IgD-negative memory B cell (primary cell): Measurements from ENCODE around the gene PTPRN. TPM values are rescaled to one million over a fixed set of nuclear protein-coding genes. Genes with fewer than 3 reads are reported as not detected.

Source experiments
- H3K27ac Mint-ChIP-seq, 3 donors: one replicate each; pipeline ENCODE4 v1.8.0; 2020 to 2022; ENCODE audit warnings: mild to moderate bottlenecking in 3 of 3, mixed read lengths in 3 of 3, moderate library complexity in 1 of 3
- H3K27me3 Mint-ChIP-seq: one replicate; pipeline ENCODE4 v1.8.0; 2021; ENCODE audit warnings: mixed read lengths
- H3K36me3 Mint-ChIP-seq: one replicate; pipeline ENCODE4 v1.8.0; 2020; ENCODE audit warnings: mild to moderate bottlenecking, mixed read lengths
- H3K4me1 Mint-ChIP-seq, 3 donors: one replicate each; pipeline ENCODE4 v1.8.0; 2020 to 2022; ENCODE audit warnings: mixed read lengths in 3 of 3, mild to moderate bottlenecking in 1 of 3
- H3K4me3 Mint-ChIP-seq, 4 donors: one replicate each; pipeline ENCODE4 v1.8.0; 2020 to 2022; ENCODE audit warnings: mild to moderate bottlenecking in 4 of 4, mixed read lengths in 4 of 4, moderate library complexity in 3 of 4
- H3K9me3 Mint-ChIP-seq, 3 donors: one replicate each; pipeline ENCODE4 v1.8.0; 2020 to 2021; ENCODE audit warnings: mixed read lengths in 3 of 3, mild to moderate bottlenecking in 1 of 3
- polyA plus RNA-seq: library from polyadenylated mRNA; unstranded; fragments of 300-500 nt; fragmentation: Illumina TruSeq; gene quantifications from one replicate; pipeline ENCODE4 v1.2.3, GENCODE V29; 2021

Gene PTPRN
- polyA plus RNA-seq, 1 donor from 2014 or later: not detected

- Mint-ChIP-seq H3K4me1 (peaks cover 41 to 60% (median 49%) of the 10 kb centered on the region in 3 donors), H3K9me3 (no peaks in the 10 kb centered on the region), H3K27me3 (no peaks in the 10 kb centered on the region), H3K27ac (peak overlapping the region; percentile 59 to 88 (median 88)), H3K36me3 (peaks cover 7% of the 10 kb centered on the region), H3K4me3 (peak overlapping the region; percentile 84 to 97 (median 95))
Observed at GRCh38 chr2:219252084-219252483, 57.1 kb downstream of the PTPRN start.

- Mint-ChIP-seq H3K9me3 (no peaks in the 10 kb centered on the region), H3K4me3 (peak overlapping the region; percentile 84 to 97 (median 95)), H3K4me1 (peaks cover 42 to 65% (median 49%) of the 10 kb centered on the region in 3 donors), H3K27ac (peak overlapping the region; percentile 59 to 88 (median 85)), H3K27me3 (no peaks in the 10 kb centered on the region), H3K36me3 (peaks cover 7% of the 10 kb centered on the region)
Observed at GRCh38 chr2:219251656-219252055, 57.5 kb downstream of the PTPRN start.

DNA sequence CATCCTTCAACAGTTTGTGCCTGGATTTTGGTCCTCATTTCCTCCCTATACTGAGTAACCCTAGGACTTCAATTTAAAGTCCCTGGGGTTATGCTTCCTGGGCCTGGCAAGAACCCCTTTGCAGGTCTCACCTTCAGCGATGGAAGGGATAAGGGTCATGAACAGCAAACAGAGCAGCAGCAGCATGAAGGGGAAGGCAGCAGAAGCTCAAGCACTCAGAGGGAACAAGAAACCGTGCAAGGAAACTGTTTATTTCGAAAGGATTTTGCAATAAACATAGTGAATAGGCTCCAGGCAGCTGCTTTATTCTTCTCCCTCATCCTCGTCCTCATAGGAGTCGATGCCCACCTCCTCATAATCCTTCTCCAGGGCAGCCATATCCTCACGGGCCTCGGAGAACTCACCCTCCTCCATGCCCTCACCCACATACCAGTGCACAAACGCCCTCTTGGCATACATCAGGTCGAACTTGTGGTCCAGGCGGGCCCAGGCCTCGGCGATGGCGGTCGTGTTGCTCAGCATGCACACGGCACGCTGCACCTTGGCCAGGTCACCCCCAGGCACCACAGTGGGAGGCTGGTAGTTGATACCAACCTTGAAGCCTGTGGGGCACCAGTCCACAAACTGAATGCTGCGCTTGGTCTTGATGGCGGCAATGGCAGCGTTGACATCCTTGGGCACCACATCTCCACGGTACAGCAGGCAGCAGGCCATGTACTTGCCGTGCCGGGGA, 59.0 kb downstream of the PTPRN start:
- no peaks in the 10 kb centered on the region for H3K9me3 Mint-ChIP-seq
- H3K27ac Mint-ChIP-seq: peak overlapping the region; percentile 85 to 96 (median 92)
- H3K36me3 Mint-ChIP-seq: peaks cover 7% of the 10 kb centered on the region
- H3K4me1 Mint-ChIP-seq: peaks cover 49 to 68% (median 54%) of the 10 kb centered on the region in 3 donors
- H3K4me3 Mint-ChIP-seq: peak overlapping the region; percentile 83 to 95 (median 89)
- H3K27me3 Mint-ChIP-seq: no peaks in the 10 kb centered on the region

DNA sequence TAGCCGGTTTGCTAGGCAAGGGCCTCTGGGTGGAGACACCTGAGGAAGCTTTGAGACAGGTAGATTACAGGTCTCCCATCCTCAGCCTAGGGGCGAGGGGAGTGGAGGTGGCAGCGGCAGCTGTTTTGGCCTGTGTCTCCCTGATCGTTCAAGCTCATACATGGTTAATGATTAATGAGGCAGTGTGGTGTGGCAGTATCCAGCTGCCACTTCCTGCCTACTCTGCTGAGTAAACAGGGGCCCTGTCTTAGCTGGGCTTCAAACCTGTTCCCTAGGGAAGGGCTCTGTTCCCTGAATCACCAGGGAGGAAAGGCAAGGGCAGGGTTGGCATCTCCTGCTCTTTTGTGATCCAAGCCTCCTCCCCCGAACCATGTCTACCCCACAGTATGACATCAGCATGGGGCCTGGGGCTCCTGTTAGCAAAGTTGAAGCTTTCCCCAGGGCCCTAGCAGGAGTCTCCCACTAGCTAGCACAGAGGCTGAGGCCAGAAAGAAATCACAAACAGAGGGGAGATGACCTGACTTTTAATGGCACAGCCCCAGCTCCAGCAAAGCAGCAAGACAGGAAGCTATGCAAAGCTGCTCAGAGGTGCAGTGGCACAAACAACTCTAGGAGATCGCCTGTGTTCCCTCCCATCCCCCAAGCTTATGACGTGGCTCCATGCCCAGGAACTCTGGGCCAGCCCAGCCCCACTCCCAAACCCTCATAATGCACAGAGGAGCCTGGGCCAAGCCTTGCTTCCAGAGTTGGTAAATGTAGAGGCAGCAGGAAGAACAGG, 59.8 kb downstream of the PTPRN start:
- Mint-ChIP-seq H3K27ac (peak overlapping the region; percentile 85 to 96 (median 91)), H3K4me3 (peak overlapping the region; percentile 83 to 95 (median 89)), H3K9me3 (no peaks in the 10 kb centered on the region), H3K4me1 (peaks cover 50 to 68% (median 57%) of the 10 kb centered on the region in 3 donors), H3K36me3 (peaks cover 7% of the 10 kb centered on the region), H3K27me3 (no peaks in the 10 kb centered on the region)

DNA sequence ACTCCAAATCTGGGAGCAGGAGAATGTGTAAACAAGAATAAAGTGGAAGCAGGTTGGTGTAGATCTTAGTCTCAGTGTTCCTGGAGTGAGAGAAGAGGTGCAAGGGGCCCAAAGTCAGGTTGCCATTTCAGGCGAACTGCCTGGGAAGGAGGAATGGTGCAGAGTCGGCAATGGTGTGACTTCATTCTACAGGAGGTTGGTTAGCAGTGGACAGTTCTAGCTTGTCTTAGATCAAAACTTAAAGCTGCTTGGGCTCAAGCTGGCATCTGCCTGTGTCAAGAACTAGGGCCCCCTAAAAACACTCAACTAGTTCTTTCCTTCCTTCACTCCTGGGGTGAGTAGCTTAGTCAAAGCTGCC, 60.4 kb downstream of the PTPRN start:
- peaks cover 50 to 68% (median 58%) of the 10 kb centered on the region in 3 donors for H3K4me1 Mint-ChIP-seq

GRCh38 chr2:219247678-219248642, 61.2 kb downstream of the PTPRN start:
- H3K9me3 Mint-ChIP-seq: no peaks in the 10 kb centered on the region
- H3K27ac Mint-ChIP-seq: peak overlapping the region; percentile 85 to 96 (median 93)
- peaks cover 50 to 68% (median 58%) of the 10 kb centered on the region in 3 donors for H3K4me1 Mint-ChIP-seq
- H3K27me3 Mint-ChIP-seq: peaks cover 1% of the 10 kb centered on the region
- peaks cover 7% of the 10 kb centered on the region for H3K36me3 Mint-ChIP-seq
- peak overlapping the region; percentile 83 to 95 (median 89) for H3K4me3 Mint-ChIP-seq

More for the DNA sequence above, 60.4 kb downstream of the PTPRN start:
- Mint-ChIP-seq H3K4me3 (peak overlapping the region; percentile 83 to 95 (median 89)), H3K27me3 (no peaks in the 10 kb centered on the region), H3K27ac (peak overlapping the region; percentile 85 to 96 (median 91)), H3K36me3 (peaks cover 7% of the 10 kb centered on the region), H3K9me3 (no peaks in the 10 kb centered on the region)

GRCh38 chr2:219246559-219246958, 62.6 kb downstream of the PTPRN start:
- H3K4me3 Mint-ChIP-seq: peak overlapping the region; percentile 41 to 95 (median 86)
- peaks cover 41 to 59% (median 53%) of the 10 kb centered on the region in 3 donors for H3K4me1 Mint-ChIP-seq
- H3K27ac Mint-ChIP-seq: peak overlapping the region in 2 of 3 donors; percentile 85 to 97
- no peaks in the 10 kb centered on the region for H3K9me3 Mint-ChIP-seq
- peaks cover 1% of the 10 kb centered on the region for H3K27me3 Mint-ChIP-seq
- peaks cover 4% of the 10 kb centered on the region for H3K36me3 Mint-ChIP-seq

- peaks cover 34 to 52% (median 46%) of the 10 kb centered on the region in 3 donors for H3K4me1 Mint-ChIP-seq
- peaks cover 1% of the 10 kb centered on the region for H3K27me3 Mint-ChIP-seq
- no peaks in the 10 kb centered on the region for H3K9me3 Mint-ChIP-seq
- H3K27ac Mint-ChIP-seq: peak overlapping the region; percentile 85 to 98 (median 97)
- H3K4me3 Mint-ChIP-seq: peak overlapping the region; percentile 84 to 96 (median 92)
- H3K36me3 Mint-ChIP-seq: peaks cover 3% of the 10 kb centered on the region
Observed at GRCh38 chr2:219245899-219246230, 63.3 kb downstream of the PTPRN start.

DNA sequence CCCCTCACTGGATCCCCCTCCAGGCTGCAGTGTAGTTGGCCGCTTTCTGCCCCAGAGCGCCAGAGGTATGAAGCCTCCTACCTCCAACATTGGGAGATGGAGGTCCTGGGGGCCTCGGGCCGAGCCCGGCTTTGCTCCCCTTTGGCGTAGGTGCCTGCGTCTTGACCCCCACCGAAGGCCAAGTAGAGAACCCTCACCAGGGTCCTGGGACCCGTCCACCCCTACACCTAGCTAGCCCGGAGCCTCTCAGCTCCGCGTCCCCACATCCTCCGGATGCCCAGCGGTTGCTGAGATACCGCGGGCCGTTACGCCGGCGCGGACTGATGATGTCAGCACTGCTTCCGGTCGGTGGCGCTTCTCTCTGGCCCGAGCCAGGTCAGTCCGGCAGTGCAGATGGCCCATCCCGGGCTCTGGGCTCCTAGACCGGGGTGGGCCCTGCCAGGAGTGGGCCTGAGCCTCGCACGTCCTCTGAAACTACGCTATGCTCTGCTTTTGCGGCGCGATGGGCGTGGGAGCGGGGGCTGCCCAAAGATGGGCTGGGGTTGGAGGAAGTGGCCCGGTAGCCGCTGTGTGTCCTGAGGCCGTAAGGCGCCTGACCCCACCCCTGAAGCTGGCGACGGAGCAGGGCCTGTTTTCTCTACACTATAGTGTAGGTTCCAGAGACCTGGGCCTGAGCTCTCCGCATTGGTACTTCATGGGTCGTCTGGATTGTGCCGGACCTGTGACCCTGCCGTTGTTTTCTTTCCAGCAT, 63.9 kb downstream of the PTPRN start, which contains the start of the genes GLB1L and STK16:
GLB1L (minus strand) TSS at position 297 of the 751 bp plus-strand sequence. CDS start 1,871 bp downstream, outside the sequence.
STK16 (plus strand) TSS at position 332 of the 751 bp plus-strand sequence. CDS start 521 bp downstream, outside the sequence.
- Mint-ChIP-seq H3K36me3 (peaks cover 1% of the 10 kb centered on the region), H3K9me3 (no peaks in the 10 kb centered on the region), H3K27ac (peak within 1 kb of the TSS; percentile 85 to 98 (median 97)), H3K4me3 (peak within 1 kb of the TSS; percentile 84 to 96 (median 92)), H3K27me3 (peaks cover 1% of the 10 kb centered on the region), H3K4me1 (peaks cover 33 to 47% (median 43%) of the 10 kb centered on the region in 3 donors)

DNA sequence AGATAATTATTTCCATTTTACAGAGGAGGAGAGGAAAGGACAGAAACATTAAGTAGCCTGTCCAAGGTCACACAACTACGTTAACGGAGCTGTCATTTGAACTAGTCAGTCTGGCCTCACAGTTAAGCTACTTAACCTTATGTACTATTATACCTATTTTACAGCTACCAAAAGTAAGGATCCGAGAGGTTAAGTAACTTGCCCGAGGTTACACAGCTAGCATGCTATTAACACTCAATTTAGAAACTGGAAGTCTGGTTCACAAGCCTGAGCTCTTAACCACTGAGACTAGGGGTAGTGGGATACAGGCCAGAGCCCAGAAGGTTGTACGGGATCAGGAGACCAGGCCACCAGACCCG, 64.4 kb downstream of the PTPRN start:
- Mint-ChIP-seq H3K9me3 (no peaks in the 10 kb centered on the region), H3K27me3 (peaks cover 1% of the 10 kb centered on the region), H3K4me3 (peak overlapping the region; percentile 84 to 96 (median 92)), H3K4me1 (peaks cover 27 to 42% (median 41%) of the 10 kb centered on the region in 3 donors), H3K36me3 (peaks cover 1% of the 10 kb centered on the region), H3K27ac (peak overlapping the region; percentile 85 to 98 (median 97))

DNA sequence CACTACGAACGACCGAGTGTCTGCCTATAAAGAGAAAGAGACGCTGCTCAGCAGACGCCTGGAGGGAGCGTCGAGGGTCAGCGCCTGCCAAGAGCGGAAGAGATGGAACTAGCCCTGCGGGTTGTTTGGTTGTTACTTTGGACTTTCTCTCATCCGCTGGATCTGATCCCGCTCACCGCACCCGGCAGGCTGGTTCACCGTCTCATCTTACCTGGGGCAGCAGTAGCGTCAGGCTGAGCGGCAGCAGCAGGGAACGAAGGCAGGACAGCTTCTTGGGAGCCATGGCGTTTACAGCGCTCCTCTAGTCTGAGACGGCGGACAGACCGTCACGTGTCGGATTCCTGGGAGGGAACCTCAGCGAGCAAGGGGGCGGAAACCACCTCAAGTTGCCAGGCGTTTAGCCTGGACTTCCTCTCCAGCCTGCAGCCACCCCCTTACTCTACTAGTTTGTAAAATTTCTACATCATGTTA, 65.9 kb downstream of the PTPRN start:
- peak overlapping the region; percentile 63 to 73 (median 72) for H3K27ac Mint-ChIP-seq
- H3K27me3 Mint-ChIP-seq: peaks cover 1% of the 10 kb centered on the region
- no peaks in the 10 kb centered on the region for H3K9me3 Mint-ChIP-seq
- H3K4me3 Mint-ChIP-seq: peak overlapping the region; percentile 39 to 68 (median 50)
- peaks cover 15 to 29% (median 28%) of the 10 kb centered on the region in 3 donors for H3K4me1 Mint-ChIP-seq
- peaks cover 1% of the 10 kb centered on the region for H3K36me3 Mint-ChIP-seq
